Activated naive CD4-positive, alpha-beta T cell treated with anti-CD3 and anti-CD28 coated beads for 36 hours (primary cell): ENCODE results near the gene TP53I11. TPM values are rescaled to one million over a fixed set of nuclear protein-coding genes. Genes with fewer than 3 reads are reported as not detected.

Experiments used
- CTCF ChIA-PET: fragments of 350-600 bp; sonication (Branson Sonifier 250); formaldehyde crosslinking; loops from one replicate; lab custom pipeline; 2021; ENCODE audit warnings: antibody characterized with exemption; lab: Charles Lee
- DNase-seq: peaks from one replicate; pipeline ENCODE4 v3.0.0-alpha.2; 2020
- H3K27ac Mint-ChIP-seq: one replicate; pipeline ENCODE4 v1.8.0; 2021; ENCODE audit warnings: mild to moderate bottlenecking, mixed read lengths
- H3K27me3 Mint-ChIP-seq: one replicate; pipeline ENCODE4 v1.8.0; 2021; ENCODE audit warnings: low read depth, mixed read lengths
- H3K36me3 Mint-ChIP-seq: one replicate; pipeline ENCODE4 v1.8.0; 2021; ENCODE audit warnings: low read depth, mixed read lengths
- H3K4me1 Mint-ChIP-seq: one replicate; pipeline ENCODE4 v1.8.0; 2021; ENCODE audit warnings: low read depth, mixed read lengths
- H3K4me3 Mint-ChIP-seq: one replicate; pipeline ENCODE4 v1.8.0; 2021; ENCODE audit warnings: mild to moderate bottlenecking, moderate library complexity, mixed read lengths
- H3K9me3 Mint-ChIP-seq: one replicate; pipeline ENCODE4 v1.8.0; 2021; ENCODE audit warnings: mixed read lengths
- intact Hi-C: fragments of 100-400 bp; cut with micrococcal nuclease; formaldehyde crosslinking; loops from one replicate; pipeline ENCODE4 v1.15.1; 2023
- total RNA-seq, 2 experiments: library from RNA; stranded (reverse); gene quantifications; one replicate each; pipeline ENCODE4 v1.2.3, GENCODE V29; 2021

TP53I11 gene
- total RNA-seq, 2 experiments from 2014 or later, result 10.3 to 14.0 TPM

DNA sequence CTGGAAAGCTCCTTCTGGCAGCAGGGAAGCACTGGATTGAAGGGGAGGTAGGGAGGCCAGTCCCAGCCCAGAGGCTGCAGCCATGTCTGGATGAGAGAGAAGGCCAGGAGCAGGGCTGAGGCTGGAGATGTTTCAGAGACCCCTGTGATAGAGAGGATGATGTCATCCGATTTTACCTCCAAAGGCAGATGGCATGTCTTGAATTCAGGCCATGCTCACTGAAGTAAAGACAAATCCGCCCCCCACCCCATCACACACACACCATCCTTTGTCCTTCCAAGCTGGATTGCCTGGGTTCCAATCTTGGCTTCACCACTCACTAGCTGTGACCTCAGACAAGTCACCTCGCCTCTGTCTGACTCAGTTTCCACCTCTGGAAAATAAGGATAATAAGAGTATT is 47.2 kb downstream of the TP53I11 start:
- intact Hi-C loops, result no loop called here
- CTCF ChIA-PET, result interaction anchor here (1.4 kb wide), 1 partner anchor 24 kb away, joined by 3 read pairs; no protein-coding TSS in a partner anchor
- H3K9me3 Mint-ChIP-seq, result no peaks in the 10 kb centered on the region
- H3K4me1 Mint-ChIP-seq, result no peaks in the 10 kb centered on the region
- DNase-seq, result no peak
- H3K27ac Mint-ChIP-seq, result no peak overlapping the region
- no peaks in the 10 kb centered on the region for H3K27me3 Mint-ChIP-seq
- peaks cover under 1% of the 10 kb centered on the region for H3K36me3 Mint-ChIP-seq
- H3K4me3 Mint-ChIP-seq, result no peak overlapping the region

DNA sequence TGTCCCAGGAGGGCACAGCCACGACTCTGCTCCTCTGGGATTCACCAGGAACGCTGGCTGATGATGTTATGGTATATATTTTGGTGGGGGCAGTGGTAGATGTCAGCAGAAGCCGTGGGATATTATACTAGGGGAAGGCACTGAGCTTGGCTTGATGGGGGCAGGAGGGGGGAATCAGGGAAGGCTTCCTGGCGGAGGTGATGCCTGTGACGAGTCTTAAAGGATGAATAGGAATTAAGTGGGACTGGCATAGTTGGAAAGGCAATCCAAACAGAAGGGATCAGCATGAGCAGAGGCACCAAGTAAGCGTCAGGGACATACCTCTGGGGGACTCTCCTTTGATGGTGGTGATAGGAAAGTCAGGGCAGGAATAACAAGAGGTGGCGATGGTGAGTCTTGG is 47.6 kb downstream of the TP53I11 start:
- Mint-ChIP-seq H3K4me1 (no peaks in the 10 kb centered on the region), H3K9me3 (no peaks in the 10 kb centered on the region), H3K27ac (no peak overlapping the region), H3K27me3 (no peaks in the 10 kb centered on the region), H3K4me3 (no peak overlapping the region), H3K36me3 (peaks cover 4% of the 10 kb centered on the region)
- DNase-seq, result no peak
- CTCF ChIA-PET, result interaction anchor here (1.5 kb wide), 1 partner anchor 8 kb away, joined by 4 read pairs; no protein-coding TSS in a partner anchor
- intact Hi-C loops, result no loop called here

DNA sequence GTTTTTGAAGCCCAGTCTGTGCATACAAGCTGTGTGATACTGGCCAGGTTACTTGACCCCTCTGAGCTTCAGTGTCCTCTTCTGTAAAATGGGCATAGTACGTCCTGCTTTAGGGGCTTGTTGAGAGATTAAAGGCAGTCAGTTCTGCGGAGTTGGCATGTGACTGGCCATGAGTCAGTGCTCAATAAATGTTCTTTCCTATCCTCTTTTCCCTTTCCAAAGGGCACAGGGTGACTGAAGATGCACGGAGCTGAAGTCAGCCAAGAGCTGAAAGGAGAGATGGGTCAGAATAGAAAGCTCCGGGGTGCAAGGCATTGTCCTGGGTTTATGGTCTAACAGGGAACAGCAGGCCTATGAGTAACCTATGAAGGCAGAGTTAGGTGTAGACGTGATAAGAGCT is 48.9 kb downstream of the TP53I11 start:
- Mint-ChIP-seq H3K36me3 (peaks cover 8% of the 10 kb centered on the region), H3K4me1 (no peaks in the 10 kb centered on the region), H3K27me3 (no peaks in the 10 kb centered on the region), H3K9me3 (peaks cover 2% of the 10 kb centered on the region), H3K27ac (no peak overlapping the region), H3K4me3 (no peak overlapping the region)
- CTCF ChIA-PET, result interaction anchor here (1.4 to 1.5 kb wide), 2 partner anchors 9 to 25 kb away, joined by 4 read pairs; no protein-coding TSS in a partner anchor
- intact Hi-C loops, result no loop called here
- DNase-seq, result no peak

- H3K27ac Mint-ChIP-seq, result no peak overlapping the region
- peaks cover 2% of the 10 kb centered on the region for H3K9me3 Mint-ChIP-seq
- H3K4me3 Mint-ChIP-seq, result no peak overlapping the region
- DNase-seq, result no peak
- intact Hi-C loops, result no loop called here
- peaks cover 8% of the 10 kb centered on the region for H3K36me3 Mint-ChIP-seq
- no peaks in the 10 kb centered on the region for H3K27me3 Mint-ChIP-seq
- H3K4me1 Mint-ChIP-seq, result no peaks in the 10 kb centered on the region
- CTCF ChIA-PET, result interaction anchor here (1.4 kb wide), 1 partner anchor 26 kb away, joined by 4 read pairs; no protein-coding TSS in a partner anchor
Measured at GRCh38 chr11:44901120-44901633, 49.5 kb downstream of the TP53I11 start.

DNA sequence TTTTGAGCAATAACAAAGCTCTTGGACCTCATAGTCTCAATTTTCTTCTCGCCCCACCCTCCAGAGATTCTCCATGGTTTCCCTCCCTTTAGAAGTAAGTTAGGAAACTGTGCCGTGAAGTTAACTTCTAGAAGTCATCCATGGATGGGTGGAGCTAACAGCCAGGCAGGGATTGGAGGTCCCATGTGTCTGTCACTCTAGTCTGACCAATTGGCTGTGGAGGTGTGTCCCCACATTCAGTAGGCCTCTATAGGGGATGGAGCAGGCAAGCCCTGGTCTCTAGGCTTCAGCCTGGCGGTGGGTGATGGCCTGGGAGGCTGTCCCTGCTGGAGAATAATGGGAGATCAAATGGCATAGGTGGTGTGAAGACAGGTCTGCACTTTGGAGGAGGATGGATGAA is 50.7 kb downstream of the TP53I11 start:
- intact Hi-C loops, result no loop called here

DNA sequence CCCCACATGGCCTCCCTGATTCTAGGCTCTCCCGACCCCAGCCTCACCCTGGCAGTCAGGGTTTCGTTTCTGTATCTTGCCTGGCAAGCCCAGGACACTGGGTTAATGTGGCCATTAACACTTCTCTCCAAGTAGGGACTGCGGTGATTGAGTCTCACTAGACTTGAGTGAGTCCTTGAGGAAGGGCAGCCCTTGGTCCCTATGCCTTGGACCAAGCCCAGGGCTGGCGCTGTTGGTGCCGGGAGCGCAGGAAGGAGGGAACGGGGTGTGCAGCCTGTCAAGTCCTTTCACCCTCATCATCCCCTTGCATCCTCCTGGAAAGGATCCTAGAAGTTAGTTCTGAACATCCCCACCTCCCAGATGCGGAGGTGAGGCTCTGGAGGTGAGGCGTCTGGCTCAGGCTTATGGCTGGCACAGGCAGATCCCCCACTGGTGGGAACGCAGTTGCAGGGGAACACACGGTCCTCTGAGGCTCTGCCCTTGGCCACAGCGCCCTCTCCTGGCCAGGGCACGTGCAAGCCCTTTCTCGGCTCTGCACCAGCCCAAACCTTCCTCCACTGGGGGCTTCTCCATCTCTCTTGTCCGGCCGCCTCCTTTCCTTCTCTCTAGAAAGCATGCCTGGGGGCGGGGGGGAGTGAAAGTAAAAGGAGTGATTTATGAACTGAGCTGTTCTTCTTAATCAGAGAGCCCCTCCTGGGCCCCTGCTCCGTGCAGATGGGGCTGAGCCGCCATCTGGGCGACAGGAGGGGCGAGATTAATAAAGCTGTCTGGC is 56.7 kb downstream of the TP53I11 start:
- peaks cover 2% of the 10 kb centered on the region for H3K9me3 Mint-ChIP-seq
- intact Hi-C loops, result loop anchor here (1.0 to 5.0 kb wide), 5 partner anchors 117 to 337 kb away; no protein-coding TSS in a partner anchor
- no peak overlapping the region for H3K4me3 Mint-ChIP-seq
- H3K27ac Mint-ChIP-seq, result no peak overlapping the region
- H3K36me3 Mint-ChIP-seq, result peaks cover 8% of the 10 kb centered on the region
- DNase-seq, result peak; percentile 73
- CTCF ChIA-PET, result interaction anchor here (0.6 to 2.0 kb wide), 14 partner anchors 10 to 439 kb away, joined by 3 to 8 read pairs (median 3); no protein-coding TSS in a partner anchor
- no peaks in the 10 kb centered on the region for H3K4me1 Mint-ChIP-seq
- no peaks in the 10 kb centered on the region for H3K27me3 Mint-ChIP-seq

More for the DNA sequence above, 50.7 kb downstream of the TP53I11 start:
- DNase-seq, result peak; percentile 54
- CTCF ChIA-PET, result interaction anchor here (0.9 kb wide), 2 partner anchors 11 to 278 kb away, joined by 3 to 4 read pairs; no protein-coding TSS in a partner anchor
- Mint-ChIP-seq H3K4me1 (no peaks in the 10 kb centered on the region), H3K9me3 (peaks cover 2% of the 10 kb centered on the region), H3K4me3 (no peak overlapping the region), H3K27ac (no peak overlapping the region), H3K36me3 (peaks cover 8% of the 10 kb centered on the region), H3K27me3 (no peaks in the 10 kb centered on the region)

GRCh38 chr11:44893308-44893822 is 57.3 kb downstream of the TP53I11 start:
- no peak for DNase-seq
- Mint-ChIP-seq H3K9me3 (peaks cover 2% of the 10 kb centered on the region), H3K27ac (no peak overlapping the region), H3K4me1 (no peaks in the 10 kb centered on the region), H3K4me3 (no peak overlapping the region), H3K27me3 (no peaks in the 10 kb centered on the region), H3K36me3 (peaks cover 6% of the 10 kb centered on the region)
- CTCF ChIA-PET, result interaction anchor here (1.2 to 2.0 kb wide), 6 partner anchors 18 to 337 kb away, joined by 3 to 8 read pairs (median 4); no protein-coding TSS in a partner anchor
- intact Hi-C loops, result loop anchor here (5.0 kb wide), 1 partner anchor 116 kb away; no protein-coding TSS in a partner anchor

- Mint-ChIP-seq H3K27ac (no peak overlapping the region), H3K4me1 (no peaks in the 10 kb centered on the region), H3K9me3 (peaks cover 2% of the 10 kb centered on the region), H3K27me3 (no peaks in the 10 kb centered on the region), H3K4me3 (no peak overlapping the region), H3K36me3 (peaks cover 3% of the 10 kb centered on the region)
- DNase-seq, result no peak
- intact Hi-C loops, result loop anchor here (5.0 kb wide), 1 partner anchor 116 kb away; no protein-coding TSS in a partner anchor
- CTCF ChIA-PET, result interaction anchor here (1.2 to 1.4 kb wide), 4 partner anchors 118 to 336 kb away, joined by 3 to 8 read pairs (median 4); no protein-coding TSS in a partner anchor
Measured at GRCh38 chr11:44892843-44893242, 57.8 kb downstream of the TP53I11 start.

- CTCF ChIA-PET, result interaction anchor here (0.7 kb wide), 1 partner anchor 22 kb away, joined by 3 read pairs; no protein-coding TSS in a partner anchor
- no peaks in the 10 kb centered on the region for H3K36me3 Mint-ChIP-seq
- no peaks in the 10 kb centered on the region for H3K27me3 Mint-ChIP-seq
- no peak for DNase-seq
- H3K27ac Mint-ChIP-seq, result no peak overlapping the region
- H3K4me1 Mint-ChIP-seq, result no peaks in the 10 kb centered on the region
- no peak overlapping the region for H3K4me3 Mint-ChIP-seq
- no peaks in the 10 kb centered on the region for H3K9me3 Mint-ChIP-seq
- intact Hi-C loops, result no loop called here
Measured at GRCh38 chr11:44889266-44889665, 61.4 kb downstream of the TP53I11 start.

GRCh38 chr11:44887636-44888035 is 63.0 kb downstream of the TP53I11 start:
- Mint-ChIP-seq H3K27me3 (no peaks in the 10 kb centered on the region), H3K4me1 (no peaks in the 10 kb centered on the region), H3K9me3 (no peaks in the 10 kb centered on the region), H3K27ac (no peak overlapping the region), H3K4me3 (no peak overlapping the region), H3K36me3 (peaks cover 2% of the 10 kb centered on the region)
- intact Hi-C loops, result no loop called here
- CTCF ChIA-PET, result interaction anchor here (1.1 kb wide), 1 partner anchor 24 kb away, joined by 3 read pairs; no protein-coding TSS in a partner anchor
- no peak for DNase-seq

DNA sequence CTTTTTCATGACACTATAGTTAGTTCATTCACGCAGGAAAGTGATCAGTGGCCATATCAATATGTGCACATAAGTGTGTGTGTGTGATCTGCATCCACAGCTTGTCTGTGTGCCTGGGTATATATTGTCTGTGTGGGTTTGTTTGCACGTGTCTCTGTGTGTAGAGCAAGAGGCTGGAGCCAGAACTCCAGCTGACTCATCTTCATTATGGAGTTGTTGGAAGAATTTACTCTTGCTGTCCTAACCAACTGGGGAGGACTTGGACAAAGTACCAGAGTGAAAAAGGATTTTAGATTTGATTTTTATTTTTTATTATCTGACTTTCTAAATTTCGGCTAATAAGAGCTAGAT is 63.9 kb downstream of the TP53I11 start:
- no peak overlapping the region for H3K4me3 Mint-ChIP-seq
- no peaks in the 10 kb centered on the region for H3K9me3 Mint-ChIP-seq
- H3K27ac Mint-ChIP-seq, result no peak overlapping the region
- H3K36me3 Mint-ChIP-seq, result peaks cover 2% of the 10 kb centered on the region
- no peak for DNase-seq
- intact Hi-C loops, result no loop called here
- H3K4me1 Mint-ChIP-seq, result no peaks in the 10 kb centered on the region
- CTCF ChIA-PET, result interaction anchor here (0.6 to 1.0 kb wide), 2 partner anchors 111 to 136 kb away, joined by 3 to 9 read pairs; no protein-coding TSS in a partner anchor
- no peaks in the 10 kb centered on the region for H3K27me3 Mint-ChIP-seq
